Hippocampal formation (tissue), 2 donors: Measurements from ENCODE around the gene TSEN15.
A peak's percentile ranks its signal among the peaks of the same experiment; 100 is the strongest.
"Not testable (repeated sequence)": the region's sequence is repeated elsewhere in the genome, so short reads cannot be mapped to it uniquely, and the experiment has no call there.

Experiments used
- DNase-seq, 2 donors: peaks; one replicate each; lab custom pipeline; 2025; lab: John Stamatoyannopoulos, UW

The TSEN15 gene

GRCh38 chr1:184031409-184032107 is 20.0 kb upstream of the TSEN15 start:
- no peak for DNase-seq

GRCh38 chr1:184032306-184032929 is 19.1 kb upstream of the TSEN15 start:
- no peak for DNase-seq

- DNase-seq = no peak
Observed at GRCh38 chr1:184032930-184033418, 18.6 kb upstream of the TSEN15 start.

- DNase-seq = peak in 1 of 2 donors; percentile 72
Observed at GRCh38 chr1:184033711-184034167, 17.8 kb upstream of the TSEN15 start.

- DNase-seq = no peak
Observed at GRCh38 chr1:184034761-184035379, 16.7 kb upstream of the TSEN15 start.

- peak; percentile 23 to 72 for DNase-seq
Observed at GRCh38 chr1:184035719-184036516, 15.6 kb upstream of the TSEN15 start.

GRCh38 chr1:184036517-184036949 is 15.0 kb upstream of the TSEN15 start:
- peak in 1 of 2 donors; percentile 69 for DNase-seq

- peak in 1 of 2 donors; percentile 69 for DNase-seq
Observed at GRCh38 chr1:184037849-184038591, 13.5 kb upstream of the TSEN15 start.

GRCh38 chr1:184039126-184039525 is 12.4 kb upstream of the TSEN15 start:
- no peak for DNase-seq

GRCh38 chr1:184041731-184042130 is 9.8 kb upstream of the TSEN15 start:
- DNase-seq = no peak

GRCh38 chr1:184043315-184043714 is 8.2 kb upstream of the TSEN15 start:
- not testable (repeated sequence) for DNase-seq

- no peak for DNase-seq
Observed at GRCh38 chr1:184044603-184045376, 6.7 kb upstream of the TSEN15 start.

- DNase-seq = not testable (repeated sequence)
Observed at GRCh38 chr1:184047541-184047940, 4.0 kb upstream of the TSEN15 start.

GRCh38 chr1:184048561-184049240 is 2.8 kb upstream of the TSEN15 start:
- no peak for DNase-seq

- no peak for DNase-seq
Observed at GRCh38 chr1:184049291-184049690, 2.2 kb upstream of the TSEN15 start.

- DNase-seq = no peak
Observed at GRCh38 chr1:184049836-184050468, 1.6 kb upstream of the TSEN15 start.

GRCh38 chr1:184050636-184051035 is 894 bp upstream of the TSEN15 start:
- DNase-seq = no peak

- no peak for DNase-seq
Observed at GRCh38 chr1:184051138-184051484, 419 bp upstream of the TSEN15 start.

GRCh38 chr1:184052194-184052559 is 647 bp downstream of the TSEN15 start:
- DNase-seq = no peak

- DNase-seq = no peak
Observed at GRCh38 chr1:184052750-184053149, 1.2 kb downstream of the TSEN15 start.
